ENCODE results near the gene COL9A3.

COL9A3 gene

GRCh38 chr20:62792182-62792939, 24.5 kb upstream of the COL9A3 start:
- no peak overlapping the region for H3K4me3 ChIP-seq (ENCODE audit: control insufficient read depth, low read depth, low read length)
- DNase-seq (ENCODE audit: low read depth) = no peak
- TF ChIP-seq, protein P1, sequence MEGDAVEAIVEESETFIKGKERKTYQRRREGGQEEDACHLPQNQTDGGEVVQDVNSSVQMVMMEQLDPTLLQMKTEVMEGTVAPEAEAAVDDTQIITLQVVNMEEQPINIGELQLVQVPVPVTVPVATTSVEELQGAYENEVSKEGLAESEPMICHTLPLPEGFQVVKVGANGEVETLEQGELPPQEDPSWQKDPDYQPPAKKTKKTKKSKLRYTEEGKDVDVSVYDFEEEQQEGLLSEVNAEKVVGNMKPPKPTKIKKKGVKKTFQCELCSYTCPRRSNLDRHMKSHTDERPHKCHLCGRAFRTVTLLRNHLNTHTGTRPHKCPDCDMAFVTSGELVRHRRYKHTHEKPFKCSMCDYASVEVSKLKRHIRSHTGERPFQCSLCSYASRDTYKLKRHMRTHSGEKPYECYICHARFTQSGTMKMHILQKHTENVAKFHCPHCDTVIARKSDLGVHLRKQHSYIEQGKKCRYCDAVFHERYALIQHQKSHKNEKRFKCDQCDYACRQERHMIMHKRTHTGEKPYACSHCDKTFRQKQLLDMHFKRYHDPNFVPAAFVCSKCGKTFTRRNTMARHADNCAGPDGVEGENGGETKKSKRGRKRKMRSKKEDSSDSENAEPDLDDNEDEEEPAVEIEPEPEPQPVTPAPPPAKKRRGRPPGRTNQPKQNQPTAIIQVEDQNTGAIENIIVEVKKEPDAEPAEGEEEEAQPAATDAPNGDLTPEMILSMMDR (conservative IDR thresholded peaks at IDR 0.05; ENCODE audit: control insufficient read depth, insufficient read depth, low read depth, low read length) = no peak

GRCh38 chr20:62792940-62793756, 23.7 kb upstream of the COL9A3 start:
- H3K4me3 ChIP-seq (ENCODE audit: control insufficient read depth, low read depth, low read length) = no peak overlapping the region
- no peak for DNase-seq (ENCODE audit: low read depth)
- TF ChIP-seq, protein P1 (conservative IDR thresholded peaks at IDR 0.05; ENCODE audit: control insufficient read depth, insufficient read depth, low read depth, low read length) = no peak

DNA sequence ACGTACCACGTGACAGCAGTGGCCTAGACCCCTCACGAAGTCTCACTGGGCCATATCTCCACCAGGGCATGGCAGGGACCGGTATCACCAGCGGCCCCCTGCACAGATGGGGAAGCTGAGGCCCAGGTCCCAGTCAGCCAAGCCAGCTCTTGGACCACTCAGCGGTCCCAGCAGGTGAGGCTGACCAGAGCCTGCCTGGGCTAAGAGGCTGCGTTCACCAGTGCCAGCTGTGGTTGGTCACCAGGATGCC, 23.2 kb upstream of the COL9A3 start:
- peak overlapping the region; percentile 27 for H3K4me3 ChIP-seq (ENCODE audit: control insufficient read depth, low read depth, low read length)
- TF ChIP-seq, protein P1 (conservative IDR thresholded peaks at IDR 0.05; ENCODE audit: control insufficient read depth, insufficient read depth, low read depth, low read length) = no peak

DNA sequence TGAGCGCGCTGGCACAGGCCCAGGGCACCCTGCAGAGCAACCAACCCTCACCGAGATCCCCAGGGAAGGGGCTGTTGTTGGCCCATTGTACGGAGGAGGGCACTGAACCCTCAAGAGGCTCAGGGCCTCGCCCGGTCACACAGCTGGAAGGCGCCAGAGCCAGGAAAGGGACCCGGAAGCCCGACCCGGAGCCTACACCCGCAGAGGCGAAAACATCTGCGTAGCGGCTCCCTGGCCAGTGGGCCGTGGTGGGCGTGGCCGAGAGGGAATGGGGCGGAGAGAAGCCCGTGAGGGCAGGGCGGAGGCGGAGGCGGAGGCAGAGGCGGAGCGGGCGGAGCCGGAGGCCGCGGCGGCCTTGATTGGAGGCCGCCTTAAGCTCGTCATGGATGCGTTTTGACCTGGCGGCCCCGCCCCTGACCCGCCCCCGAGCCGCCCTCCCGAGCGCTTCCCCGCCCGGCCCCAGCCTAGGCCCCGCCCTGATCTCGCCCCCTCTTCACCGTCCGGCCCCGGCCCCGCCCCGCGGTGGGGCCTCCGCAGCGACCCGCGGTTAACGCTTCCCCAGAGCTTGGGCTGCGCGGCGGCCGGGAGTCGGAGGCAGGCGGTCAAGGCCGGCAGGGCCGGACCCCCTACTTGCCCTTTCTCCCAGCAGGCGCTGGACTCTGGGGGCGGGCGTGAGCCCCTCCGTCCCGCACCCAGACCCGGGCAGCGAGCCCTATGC, 22.7 kb upstream of the COL9A3 start:
- TF ChIP-seq, protein P1 (conservative IDR thresholded peaks at IDR 0.05; ENCODE audit: control insufficient read depth, insufficient read depth, low read depth, low read length) = no peak
- peak overlapping the region; percentile 57 for H3K4me3 ChIP-seq (ENCODE audit: control insufficient read depth, low read depth, low read length)
- peak; percentile 92 for DNase-seq (ENCODE audit: low read depth)

More for the DNA sequence above, 23.2 kb upstream of the COL9A3 start:
- DNase-seq (ENCODE audit: low read depth) = no peak

- TF ChIP-seq, protein P1 (conservative IDR thresholded peaks at IDR 0.05; ENCODE audit: control insufficient read depth, insufficient read depth, low read depth, low read length) = no peak
- peak overlapping the region; percentile 57 for H3K4me3 ChIP-seq (ENCODE audit: control insufficient read depth, low read depth, low read length)
Observed at GRCh38 chr20:62795023-62795761, 21.7 kb upstream of the COL9A3 start.

More at GRCh38 chr20:62795023-62795761, 21.7 kb upstream of the COL9A3 start:
- peak; percentile 45 for DNase-seq (ENCODE audit: low read depth)
